Measurements from ENCODE around the gene COL19A1. TPM values are rescaled to one million over a fixed set of nuclear protein-coding genes. Genes with fewer than 3 reads are reported as not detected.
"Not testable (repeated sequence)": the region's sequence is repeated elsewhere in the genome, so short reads cannot be mapped to it uniquely, and the experiment has no call there.

The COL19A1 gene
- total and polyA plus RNA-seq, 2 experiments from 2014 or later: not detected

DNA sequence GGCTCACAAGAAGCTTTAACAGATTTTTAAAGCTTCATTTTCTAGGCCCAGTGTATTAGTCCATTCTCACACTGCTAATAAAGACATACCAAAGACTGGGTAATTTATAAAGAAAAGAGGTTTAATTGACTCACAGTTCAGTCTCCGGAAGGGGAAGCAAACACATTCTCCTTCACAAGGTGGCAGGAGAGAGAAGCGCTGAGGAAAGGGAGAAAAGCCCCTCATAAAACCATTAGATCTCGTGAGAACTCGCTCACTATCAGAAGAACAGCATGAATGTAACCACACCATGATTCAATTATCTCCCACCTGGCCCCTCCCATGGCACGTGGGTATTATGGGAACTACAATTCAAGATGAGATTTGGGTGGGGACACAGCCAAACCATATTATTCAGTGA is 42.0 kb upstream of the COL19A1 start:
- not testable (repeated sequence) for H3F3A ChIP-seq (replicated peaks; ENCODE audit: low read depth); H3K27me3 Mint-ChIP-seq (ENCODE audit: insufficient read depth, low read depth, poor library complexity); H3K9me2 ChIP-seq (ENCODE audit: insufficient read depth); H3K27ac ChIP-seq (ENCODE audit: low read depth); ATAC-seq; H3K4me3 ChIP-seq; H3K4me1 ChIP-seq (ENCODE audit: insufficient read depth); H2AFZ ChIP-seq; H3K4me2 ChIP-seq; H3K36me3 Mint-ChIP-seq (ENCODE audit: low read depth); H3K4me3 Mint-ChIP-seq; H3K9me3 Mint-ChIP-seq; H3K27me3 ChIP-seq (ENCODE audit: insufficient read depth); H3K4me1 Mint-ChIP-seq; H4K20me1 ChIP-seq (replicated peaks; ENCODE audit: insufficient read depth); H3K79me2 ChIP-seq (replicated peaks; ENCODE audit: insufficient read depth); H3K36me3 ChIP-seq (ENCODE audit: insufficient read depth)
- peak; percentile 48 for DNase-seq (ENCODE audit: low spot score)
- peak overlapping the region; percentile 27; the same call in 1 of the 2 replicates for H3K27ac Mint-ChIP-seq
- TF ChIP-seq, protein P1, sequence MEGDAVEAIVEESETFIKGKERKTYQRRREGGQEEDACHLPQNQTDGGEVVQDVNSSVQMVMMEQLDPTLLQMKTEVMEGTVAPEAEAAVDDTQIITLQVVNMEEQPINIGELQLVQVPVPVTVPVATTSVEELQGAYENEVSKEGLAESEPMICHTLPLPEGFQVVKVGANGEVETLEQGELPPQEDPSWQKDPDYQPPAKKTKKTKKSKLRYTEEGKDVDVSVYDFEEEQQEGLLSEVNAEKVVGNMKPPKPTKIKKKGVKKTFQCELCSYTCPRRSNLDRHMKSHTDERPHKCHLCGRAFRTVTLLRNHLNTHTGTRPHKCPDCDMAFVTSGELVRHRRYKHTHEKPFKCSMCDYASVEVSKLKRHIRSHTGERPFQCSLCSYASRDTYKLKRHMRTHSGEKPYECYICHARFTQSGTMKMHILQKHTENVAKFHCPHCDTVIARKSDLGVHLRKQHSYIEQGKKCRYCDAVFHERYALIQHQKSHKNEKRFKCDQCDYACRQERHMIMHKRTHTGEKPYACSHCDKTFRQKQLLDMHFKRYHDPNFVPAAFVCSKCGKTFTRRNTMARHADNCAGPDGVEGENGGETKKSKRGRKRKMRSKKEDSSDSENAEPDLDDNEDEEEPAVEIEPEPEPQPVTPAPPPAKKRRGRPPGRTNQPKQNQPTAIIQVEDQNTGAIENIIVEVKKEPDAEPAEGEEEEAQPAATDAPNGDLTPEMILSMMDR (conservative IDR thresholded peaks at IDR 0.05; ENCODE audit: low read depth in 2 of 2): peak; percentile 34 to 45

DNA sequence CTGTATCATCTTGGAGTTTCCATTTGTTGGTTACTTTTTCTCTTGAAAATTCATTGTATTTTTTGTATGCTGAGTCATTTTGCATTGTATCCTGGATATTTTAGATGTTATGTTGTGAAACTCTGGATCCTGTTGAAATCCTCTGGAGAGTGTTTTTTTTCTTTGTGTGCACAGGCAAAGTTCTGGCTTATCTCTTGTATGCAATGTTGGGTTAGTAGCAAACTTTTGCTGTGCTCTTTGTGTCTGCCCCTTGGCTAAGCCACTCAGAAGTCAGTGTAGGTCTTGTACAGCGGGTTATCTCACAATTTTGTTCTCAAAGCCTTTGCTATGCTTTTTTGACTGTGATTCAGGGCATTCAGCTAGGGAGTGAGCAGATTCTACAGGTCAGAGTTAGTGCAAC is 40.5 kb upstream of the COL19A1 start:
- H3K27me3 ChIP-seq (ENCODE audit: insufficient read depth): no peaks in the 10 kb centered on the region
- H3K36me3 ChIP-seq (ENCODE audit: insufficient read depth): no peaks in the 10 kb centered on the region
- no peaks in the 10 kb centered on the region for H3K9me2 ChIP-seq (ENCODE audit: insufficient read depth)
- TF ChIP-seq, protein P2, sequence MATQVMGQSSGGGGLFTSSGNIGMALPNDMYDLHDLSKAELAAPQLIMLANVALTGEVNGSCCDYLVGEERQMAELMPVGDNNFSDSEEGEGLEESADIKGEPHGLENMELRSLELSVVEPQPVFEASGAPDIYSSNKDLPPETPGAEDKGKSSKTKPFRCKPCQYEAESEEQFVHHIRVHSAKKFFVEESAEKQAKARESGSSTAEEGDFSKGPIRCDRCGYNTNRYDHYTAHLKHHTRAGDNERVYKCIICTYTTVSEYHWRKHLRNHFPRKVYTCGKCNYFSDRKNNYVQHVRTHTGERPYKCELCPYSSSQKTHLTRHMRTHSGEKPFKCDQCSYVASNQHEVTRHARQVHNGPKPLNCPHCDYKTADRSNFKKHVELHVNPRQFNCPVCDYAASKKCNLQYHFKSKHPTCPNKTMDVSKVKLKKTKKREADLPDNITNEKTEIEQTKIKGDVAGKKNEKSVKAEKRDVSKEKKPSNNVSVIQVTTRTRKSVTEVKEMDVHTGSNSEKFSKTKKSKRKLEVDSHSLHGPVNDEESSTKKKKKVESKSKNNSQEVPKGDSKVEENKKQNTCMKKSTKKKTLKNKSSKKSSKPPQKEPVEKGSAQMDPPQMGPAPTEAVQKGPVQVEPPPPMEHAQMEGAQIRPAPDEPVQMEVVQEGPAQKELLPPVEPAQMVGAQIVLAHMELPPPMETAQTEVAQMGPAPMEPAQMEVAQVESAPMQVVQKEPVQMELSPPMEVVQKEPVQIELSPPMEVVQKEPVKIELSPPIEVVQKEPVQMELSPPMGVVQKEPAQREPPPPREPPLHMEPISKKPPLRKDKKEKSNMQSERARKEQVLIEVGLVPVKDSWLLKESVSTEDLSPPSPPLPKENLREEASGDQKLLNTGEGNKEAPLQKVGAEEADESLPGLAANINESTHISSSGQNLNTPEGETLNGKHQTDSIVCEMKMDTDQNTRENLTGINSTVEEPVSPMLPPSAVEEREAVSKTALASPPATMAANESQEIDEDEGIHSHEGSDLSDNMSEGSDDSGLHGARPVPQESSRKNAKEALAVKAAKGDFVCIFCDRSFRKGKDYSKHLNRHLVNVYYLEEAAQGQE (IDR thresholded peaks at IDR 0.05; ENCODE audit: unreplicated experiment): no peak
- 0 out of 2 replicates have a peak, but pooled peaks cover 4% of the 10 kb centered on the region for H3K4me1 ChIP-seq (ENCODE audit: insufficient read depth)
- no peak overlapping the region for H3K4me2 ChIP-seq
- H4K20me1 ChIP-seq (replicated peaks; ENCODE audit: insufficient read depth): no peaks in the 10 kb centered on the region
- no peak overlapping the region for H3K27ac ChIP-seq (ENCODE audit: low read depth)
- ATAC-seq (no peak), DNase-seq (ENCODE audit: low spot score) (no peak)
- H3K27me3 Mint-ChIP-seq (ENCODE audit: insufficient read depth, low read depth, poor library complexity): no peaks in the 10 kb centered on the region
- no peaks in the 10 kb centered on the region for H3K79me2 ChIP-seq (replicated peaks; ENCODE audit: insufficient read depth)
- H3K4me3 Mint-ChIP-seq: no peak overlapping the region
- no peaks in the 10 kb centered on the region for H3K9me3 Mint-ChIP-seq
- H3K36me3 Mint-ChIP-seq (ENCODE audit: low read depth): no peaks in the 10 kb centered on the region
- H3K4me1 Mint-ChIP-seq: peaks cover 5% of the 10 kb centered on the region
- no peak overlapping the region for H3K4me3 ChIP-seq
- peak overlapping the region; percentile 76 for H2AFZ ChIP-seq
- H3K27ac Mint-ChIP-seq: peak overlapping the region; percentile 37; the same call in 1 of the 2 replicates
- H3F3A ChIP-seq (replicated peaks; ENCODE audit: low read depth): no peaks in the 10 kb centered on the region

DNA sequence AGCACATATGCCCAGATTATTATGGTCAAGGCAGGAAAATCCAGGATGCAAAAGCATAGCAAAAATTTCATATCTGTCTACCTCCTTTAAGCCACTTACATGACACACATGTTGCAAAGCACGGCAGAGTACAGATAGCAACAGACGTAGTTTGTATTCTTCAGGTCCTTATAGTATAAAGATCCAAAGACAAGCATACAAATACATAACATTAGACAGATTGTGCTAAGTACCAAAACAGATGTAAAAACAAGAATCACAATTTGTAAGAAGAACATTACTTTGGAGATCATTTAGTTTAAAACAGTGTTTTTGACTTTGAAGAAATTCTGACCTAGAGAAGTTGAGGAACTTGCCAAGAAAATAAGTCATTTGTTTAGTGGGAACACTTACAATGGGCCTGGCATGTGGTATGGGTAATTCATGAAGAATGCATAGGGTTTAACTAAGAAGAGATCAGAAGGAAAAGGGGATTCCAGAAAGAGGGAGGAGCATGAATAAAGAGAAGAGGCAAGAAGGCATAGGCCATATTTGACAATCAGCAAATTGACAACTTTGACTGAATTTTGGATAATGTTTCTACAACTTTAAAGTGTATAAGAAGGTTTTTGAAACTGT is 39.0 kb upstream of the COL19A1 start:
- H3K4me1 ChIP-seq (ENCODE audit: insufficient read depth): no peaks in the 10 kb centered on the region
- Mint-ChIP-seq H3K9me3 (no peaks in the 10 kb centered on the region), H3K36me3 (ENCODE audit: low read depth) (no peaks in the 10 kb centered on the region), H3K27ac (no peak overlapping the region), H3K4me1 (peaks cover 5% of the 10 kb centered on the region), H3K27me3 (ENCODE audit: insufficient read depth, low read depth, poor library complexity) (no peaks in the 10 kb centered on the region), H3K4me3 (no peak overlapping the region)
- no peak overlapping the region for H3K4me3 ChIP-seq
- no peaks in the 10 kb centered on the region for H3K36me3 ChIP-seq (ENCODE audit: insufficient read depth)
- no peaks in the 10 kb centered on the region for H3F3A ChIP-seq (replicated peaks; ENCODE audit: low read depth)
- H3K9me2 ChIP-seq (ENCODE audit: insufficient read depth): no peaks in the 10 kb centered on the region
- no peak overlapping the region for H3K27ac ChIP-seq (ENCODE audit: low read depth)
- DNase-seq (ENCODE audit: low spot score) (peak; percentile 27), ATAC-seq (no peak)
- no peaks in the 10 kb centered on the region for H4K20me1 ChIP-seq (replicated peaks; ENCODE audit: insufficient read depth)
- no peak overlapping the region for H3K4me2 ChIP-seq
- no peaks in the 10 kb centered on the region for H3K27me3 ChIP-seq (ENCODE audit: insufficient read depth)
- H3K79me2 ChIP-seq (replicated peaks; ENCODE audit: insufficient read depth): no peaks in the 10 kb centered on the region
- H2AFZ ChIP-seq: no peak overlapping the region; the same call in 1 of the 2 replicates
- TF ChIP-seq EZH2phosphoT487 (IDR thresholded peaks at IDR 0.05; ENCODE audit: unreplicated experiment): no peak
- no peak for TF ChIP-seq ZNF114 (CRISPR knock-in tag; IDR thresholded peaks at IDR 0.05)

All from GM23338 (cell line).